T-cell (primary cell): ENCODE data around the gene TACSTD2. TPM values are rescaled to one million over a fixed set of nuclear protein-coding genes. Genes with fewer than 3 reads are reported as not detected.
"Not testable (repeated sequence)": the region's sequence is repeated elsewhere in the genome, so short reads cannot be mapped to it uniquely, and the experiment has no call there.

Source experiments
- ATAC-seq, 4 experiments: fragments of 200-7000 bp in 3 of 4; fragments of 150-1000 bp in 1 of 4; cut with Tn5 transposase; replicated peaks in 1 of 4; 1 replicate in 3 of 4; 2 replicates in 1 of 4; pipeline ENCODE4 v1.10.0; 2021; ENCODE audit warnings: moderate library complexity in 3 of 4, mild to moderate bottlenecking in 2 of 4, moderate number of reproducible peaks in 1 of 4
- CTCF ChIA-PET, 2 donors: fragments of 300-600 bp; sonication (Branson Sonifier 250); formaldehyde crosslinking; loops; one replicate each; lab custom pipeline; 2022; ENCODE audit warnings: antibody characterized with exemption in 2 of 2; lab: Charles Lee
- POLR2A ChIA-PET, 2 donors: fragments of 300-600 bp; sonication (Branson Sonifier 250); formaldehyde crosslinking; loops; one replicate each; lab custom pipeline; 2022; ENCODE audit warnings: antibody characterized with exemption in 2 of 2; lab: Charles Lee
- DNase-seq, 35 experiments: peaks; one replicate each; pipeline versions ENCODE4 v3.0.0 to v3.0.0-alpha.2; 2013 to 2023
- H3K27ac ChIP-seq: one replicate; pipeline ENCODE4 v1.5.1; 2013; ENCODE audit warnings: low read length
- H3K27me3 ChIP-seq, 2 experiments: replicated peaks in 1 of 2; 1 replicate in 1 of 2; 2 replicates in 1 of 2; pipeline versions ENCODE4 v1.6.1 to v1.7.0; 2013; ENCODE audit warnings: low read length in 1 of 2, mixed read lengths in 1 of 2; ENCODE audit not compliant: control insufficient read depth in 2 of 2, insufficient read depth in 2 of 2; ENCODE audit errors: extremely low read depth in 1 of 2
- H3K36me3 ChIP-seq, 2 donors: 1 replicate in 1 of 2; 2 replicates in 1 of 2; pipeline versions ENCODE4 v1.6.1 to v1.7.0; 2013; ENCODE audit warnings: low read length in 1 of 2; ENCODE audit not compliant: control insufficient read depth in 2 of 2, insufficient read depth in 1 of 2; ENCODE audit errors: extremely low read depth in 1 of 2
- H3K4me1 ChIP-seq, 2 experiments: 1 replicate in 1 of 2; 2 replicates in 1 of 2; pipeline versions ENCODE4 v1.6.1 to v1.7.0; 2013; ENCODE audit warnings: low read length in 2 of 2, mixed read lengths in 1 of 2; ENCODE audit not compliant: insufficient read depth in 2 of 2, control insufficient read depth in 1 of 2; ENCODE audit errors: extremely low read depth in 1 of 2
- H3K4me3 ChIP-seq, 2 donors: 1 replicate in 1 of 2; 2 replicates in 1 of 2; pipeline versions ENCODE4 v1.5.1 to v1.7.0; 2013; ENCODE audit warnings: mild to moderate bottlenecking in 2 of 2, low read length in 1 of 2, moderate library complexity in 1 of 2; ENCODE audit not compliant: control insufficient read depth in 1 of 2; ENCODE audit errors: extremely low read depth in 1 of 2
- H3K9me3 ChIP-seq: 2 replicates; pipeline ENCODE4 v1.7.0; 2013
- H3K27ac Mint-ChIP-seq, 2 donors: one replicate each; pipeline ENCODE4 v1.8.0; 2020 to 2021; ENCODE audit warnings: mild to moderate bottlenecking in 2 of 2, mixed read lengths in 2 of 2
- H3K27me3 Mint-ChIP-seq, 2 donors: one replicate each; pipeline ENCODE4 v1.8.0; 2021 to 2022; ENCODE audit warnings: mixed read lengths in 2 of 2
- H3K36me3 Mint-ChIP-seq: one replicate; pipeline ENCODE4 v1.8.0; 2021; ENCODE audit warnings: mixed read lengths
- H3K4me1 Mint-ChIP-seq, 3 donors: one replicate each; pipeline ENCODE4 v1.8.0; 2020 to 2022; ENCODE audit warnings: mixed read lengths in 3 of 3, mild to moderate bottlenecking in 1 of 3
- H3K4me3 Mint-ChIP-seq, 3 donors: one replicate each; pipeline ENCODE4 v1.8.0; 2020 to 2022; ENCODE audit warnings: mild to moderate bottlenecking in 3 of 3, mixed read lengths in 3 of 3, moderate library complexity in 3 of 3
- H3K9me3 Mint-ChIP-seq, 3 donors: one replicate each; pipeline ENCODE4 v1.8.0; 2020 to 2022; ENCODE audit warnings: mixed read lengths in 3 of 3
- WGBS: methylation state at CpG from one replicate; pipeline ENCODE4 v1.1.5; 2013; ENCODE audit warnings: missing lambda C conversion rate; ENCODE audit not compliant: insufficient coverage; 5-methylcytosine and 5-hydroxymethylcytosine counted together
- total RNA-seq, 35 experiments: library from RNA in 6 of 35; stranded (reverse) in 6 of 35; fragments of 120-200 nt in 1 of 35; gene quantifications; one replicate each; pipeline versions ENCODE4 v1.2.1 to v1.2.4 and lab custom pipeline; 2013 to 2026

TACSTD2 gene
- total RNA-seq, 5 donors from 2014 or later (not counting 1 experiment from before 2014, with no cell fraction given) = 0.16 to 0.38 (median 0.25) TPM; not detected in 2

DNA sequence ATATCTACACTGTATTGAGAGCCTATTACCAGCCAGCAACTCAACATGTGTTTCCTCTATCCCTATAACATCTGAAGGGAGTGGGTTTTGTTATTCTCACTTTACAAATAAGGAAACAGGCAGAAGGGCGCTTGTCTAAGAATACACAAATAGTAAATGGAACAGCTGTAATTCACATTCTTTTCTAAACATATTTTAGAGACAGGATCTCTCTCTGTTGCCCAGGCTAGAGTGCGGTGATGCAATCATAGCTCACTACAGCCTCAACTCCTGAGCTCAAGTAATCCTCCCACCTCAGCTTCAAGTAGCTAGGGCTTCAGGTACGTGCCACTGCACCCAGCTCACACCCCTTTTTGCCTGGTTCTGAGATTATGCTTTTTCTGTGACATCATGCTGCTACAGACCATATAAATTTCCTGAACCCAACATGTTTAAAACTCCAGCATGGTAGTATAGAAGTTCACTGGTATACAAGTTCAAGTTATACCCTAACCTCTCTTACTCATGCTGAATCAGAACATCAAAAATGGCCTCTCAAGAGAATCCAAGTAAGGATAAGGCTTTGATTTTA lies 8.6 kb upstream of the TACSTD2 start:
- H3K36me3 Mint-ChIP-seq = no peaks in the 10 kb centered on the region
- CTCF ChIA-PET = no interaction called here
- H3K4me3 Mint-ChIP-seq = no peak overlapping the region
- H3K27me3 Mint-ChIP-seq = peaks cover 15 to 28% of the 10 kb centered on the region in 2 donors
- POLR2A ChIA-PET = interaction anchor here in 1 of 2 donors (0.6 kb wide), 1 partner anchor 1781 kb away, joined by 3 read pairs; no protein-coding TSS in a partner anchor
- Histone ChIP-seq H3K4me1 (no peaks in the 10 kb centered on the region), H3K4me3 (no peak overlapping the region), H3K27me3 (peaks cover 0 to 18% of the 10 kb centered on the region in 2 experiments), H3K27ac (no peak overlapping the region), H3K36me3 (no peaks in the 10 kb centered on the region), H3K9me3 (no peaks in the 10 kb centered on the region)
- 100% methylated on average over 1 of the region's 3 CpGs for WGBS
- H3K4me1 Mint-ChIP-seq = no peaks in the 10 kb centered on the region
- no peak overlapping the region for H3K27ac Mint-ChIP-seq
- no peaks in the 10 kb centered on the region for H3K9me3 Mint-ChIP-seq
- ATAC-seq = no peak
- DNase-seq = no peak

DNA sequence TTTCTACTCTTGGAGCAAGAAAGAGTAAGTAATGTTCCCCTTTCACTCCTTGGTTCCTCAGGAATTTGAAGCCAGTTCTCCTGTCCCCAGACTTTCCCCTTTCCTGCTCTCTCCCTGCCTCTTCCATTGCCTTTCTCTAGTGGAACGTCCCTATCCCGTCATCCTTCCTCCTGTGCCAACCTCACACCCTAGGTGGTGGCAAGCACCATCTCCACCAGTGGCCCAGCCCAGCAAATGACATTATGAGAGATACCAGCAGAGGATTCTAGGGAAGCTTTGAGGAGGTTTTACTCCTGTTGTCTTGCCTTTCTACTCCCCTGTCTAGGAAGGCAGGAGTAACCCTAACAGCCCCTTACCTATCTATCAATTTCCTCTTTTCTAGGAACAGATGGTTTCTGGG lies 8.1 kb upstream of the TACSTD2 start:
- POLR2A ChIA-PET = interaction anchor here in 1 of 2 donors (0.6 kb wide), 1 partner anchor 1781 kb away, joined by 3 read pairs; no protein-coding TSS in a partner anchor
- no CpG with 5 or more reads among the region's 2 CpGs for WGBS
- Mint-ChIP-seq H3K27me3 (peaks cover 17 to 23% of the 10 kb centered on the region in 2 donors), H3K27ac (no peak overlapping the region), H3K9me3 (no peaks in the 10 kb centered on the region), H3K4me3 (no peak overlapping the region), H3K4me1 (no peaks in the 10 kb centered on the region), H3K36me3 (no peaks in the 10 kb centered on the region)
- CTCF ChIA-PET = interaction anchor here in 1 of 2 donors (0.6 kb wide), 1 partner anchor 39 kb away, joined by 3 read pairs; the partner anchor contains the start of gene OMA1
- Histone ChIP-seq H3K36me3 (no peaks in the 10 kb centered on the region), H3K9me3 (no peaks in the 10 kb centered on the region), H3K27ac (no peak overlapping the region), H3K4me1 (no peaks in the 10 kb centered on the region), H3K27me3 (peaks cover 0 to 18% of the 10 kb centered on the region in 2 experiments), H3K4me3 (no peak overlapping the region)
- DNase-seq (no peak), ATAC-seq (no peak)

DNA sequence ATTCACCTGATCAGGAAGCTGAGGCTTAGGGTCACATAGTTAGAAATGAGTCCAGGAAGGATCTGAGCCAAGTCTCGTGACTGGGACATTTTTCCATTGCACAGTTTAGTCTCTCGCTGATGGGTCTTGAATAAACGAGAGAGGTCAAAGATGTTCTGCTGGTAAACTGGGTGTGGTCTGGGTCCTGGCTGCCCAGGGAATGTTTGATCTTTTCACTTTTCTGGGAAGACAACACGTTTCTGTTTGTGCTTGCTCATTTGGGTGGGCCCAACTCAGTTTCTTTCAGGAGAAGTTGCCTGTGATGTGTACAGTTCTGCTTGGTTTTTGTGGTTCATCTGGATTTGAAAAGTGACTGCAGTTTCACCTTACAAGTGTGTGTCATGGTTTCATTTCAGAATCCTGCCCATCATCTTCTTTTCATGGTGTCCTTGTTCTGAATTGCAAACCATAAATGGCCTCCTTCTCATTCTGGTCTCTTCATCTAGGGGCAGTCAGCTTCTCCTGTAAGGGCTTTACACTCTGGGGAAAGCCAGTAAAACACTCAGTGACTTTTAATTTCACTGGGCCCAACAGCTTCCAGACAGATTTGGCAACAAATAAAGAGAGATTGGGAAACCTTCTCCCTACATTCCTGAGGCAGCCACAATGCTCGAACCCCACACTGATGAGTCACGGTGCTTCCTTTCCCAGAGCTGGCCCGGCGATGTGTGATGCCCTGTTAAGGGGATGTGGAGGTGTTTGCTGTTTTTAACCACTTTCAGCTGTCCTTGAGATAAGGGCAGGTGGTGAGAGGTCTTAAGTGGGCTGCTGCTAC lies 7.2 kb upstream of the TACSTD2 start:
- DNase-seq (no peak), ATAC-seq (no peak)
- no peaks in the 10 kb centered on the region for H3K4me1 Mint-ChIP-seq
- Histone ChIP-seq H3K4me1 (no peaks in the 10 kb centered on the region), H3K36me3 (no peaks in the 10 kb centered on the region), H3K27ac (no peak overlapping the region), H3K27me3 (peaks cover 0 to 20% of the 10 kb centered on the region in 2 experiments), H3K4me3 (no peak overlapping the region), H3K9me3 (no peaks in the 10 kb centered on the region)
- POLR2A ChIA-PET = no interaction called here
- CTCF ChIA-PET = interaction anchor here in 1 of 2 donors (0.6 kb wide), 1 partner anchor 38 kb away, joined by 3 read pairs; the partner anchor contains the start of gene OMA1
- no peaks in the 10 kb centered on the region for H3K9me3 Mint-ChIP-seq
- H3K27me3 Mint-ChIP-seq = peaks cover 22 to 25% of the 10 kb centered on the region in 2 donors
- WGBS = 44% methylated on average over 4 of the region's 8 CpGs
- H3K4me3 Mint-ChIP-seq = no peak overlapping the region
- H3K36me3 Mint-ChIP-seq = no peaks in the 10 kb centered on the region
- no peak overlapping the region for H3K27ac Mint-ChIP-seq

DNA sequence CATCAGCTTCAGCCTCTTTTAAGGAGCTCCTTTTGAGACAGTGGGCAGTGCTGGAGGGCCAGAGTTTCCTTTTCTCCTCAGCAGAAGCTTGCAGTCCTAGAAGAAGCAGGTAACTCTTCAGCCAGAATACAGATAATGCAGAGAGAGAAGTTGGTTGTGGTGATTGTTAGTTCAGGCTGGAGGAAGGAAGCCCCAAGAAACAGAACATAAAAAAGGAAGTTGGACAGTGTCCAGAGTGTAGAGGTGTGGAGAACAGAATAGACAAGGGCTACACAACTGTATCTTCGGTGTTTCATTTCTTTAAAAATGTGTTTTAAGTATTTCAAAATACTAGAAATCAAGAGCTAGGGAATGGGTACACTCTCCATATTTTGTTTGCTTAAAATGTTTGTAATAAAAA lies 6.4 kb upstream of the TACSTD2 start:
- Histone ChIP-seq H3K4me3 (no peak overlapping the region), H3K27ac (no peak overlapping the region), H3K36me3 (no peaks in the 10 kb centered on the region), H3K4me1 (no peaks in the 10 kb centered on the region), H3K9me3 (no peaks in the 10 kb centered on the region), H3K27me3 (peaks cover 0 to 14% of the 10 kb centered on the region in 2 experiments)
- H3K4me3 Mint-ChIP-seq = no peak overlapping the region
- H3K27ac Mint-ChIP-seq = no peak overlapping the region
- ChIA-PET POLR2A (no interaction called here), CTCF (no interaction called here)
- no peak for ATAC-seq
- DNase-seq = no peak
- no peaks in the 10 kb centered on the region for H3K9me3 Mint-ChIP-seq
- peaks cover 29% of the 10 kb centered on the region in 2 donors for H3K27me3 Mint-ChIP-seq
- no peaks in the 10 kb centered on the region for H3K36me3 Mint-ChIP-seq
- WGBS = no CpG with 5 or more reads among the region's 1 CpG
- H3K4me1 Mint-ChIP-seq = no peaks in the 10 kb centered on the region

DNA sequence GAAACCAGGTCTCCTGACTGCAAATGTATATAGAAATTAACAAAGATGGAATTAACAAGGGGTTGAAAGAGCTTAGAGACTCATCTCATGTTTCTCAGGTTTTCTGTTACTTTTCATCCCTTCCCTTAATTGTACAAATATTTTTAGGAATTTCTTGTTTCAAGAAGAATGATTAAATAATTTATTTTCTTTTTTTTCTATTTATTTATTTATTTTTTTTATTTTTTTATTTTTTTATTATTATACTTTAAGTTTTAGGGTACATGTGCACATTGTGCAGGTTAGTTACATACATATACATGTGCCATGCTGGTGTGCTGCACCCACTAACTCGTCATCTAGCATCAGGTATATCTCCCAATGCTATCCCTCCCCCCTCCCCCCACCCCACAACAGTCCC lies 5.1 kb upstream of the TACSTD2 start:
- H3K9me3 Mint-ChIP-seq, CTCF ChIA-PET, ATAC-seq, H3K36me3 ChIP-seq, H3K4me3 Mint-ChIP-seq, H3K4me1 Mint-ChIP-seq, H3K9me3 ChIP-seq, H3K27ac Mint-ChIP-seq, H3K4me3 ChIP-seq, H3K4me1 ChIP-seq, POLR2A ChIA-PET, H3K36me3 Mint-ChIP-seq, DNase-seq, H3K27ac ChIP-seq: not testable (repeated sequence)
- peaks cover 40 to 41% of the 10 kb centered on the region in 2 donors for H3K27me3 Mint-ChIP-seq
- no CpG with 5 or more reads among the region's 1 CpG for WGBS
- H3K27me3 ChIP-seq = peaks cover 3 to 11% of the 10 kb centered on the region in 2 experiments

- no peak for DNase-seq
- no peaks in the 10 kb centered on the region for H3K9me3 ChIP-seq
- ChIA-PET POLR2A (no interaction called here), CTCF (no interaction called here)
- H3K27ac ChIP-seq = no peak overlapping the region
- Mint-ChIP-seq H3K9me3 (no peaks in the 10 kb centered on the region), H3K27me3 (peaks cover 35 to 43% of the 10 kb centered on the region in 2 donors), H3K4me3 (no peak overlapping the region), H3K36me3 (no peaks in the 10 kb centered on the region), H3K27ac (no peak overlapping the region), H3K4me1 (peaks cover 6 to 10% (median 9%) of the 10 kb centered on the region in 3 donors)
- no CpG with 5 or more reads among the region's 2 CpGs for WGBS
- no peak overlapping the region for H3K4me3 ChIP-seq
- H3K4me1 ChIP-seq = peaks cover 0 to 4% of the 10 kb centered on the region in 2 experiments
- ATAC-seq = no peak
- no peaks in the 10 kb centered on the region for H3K36me3 ChIP-seq
- peaks cover 3 to 15% of the 10 kb centered on the region in 2 experiments for H3K27me3 ChIP-seq
Measured at GRCh38 chr1:58581641-58582040, 4.6 kb upstream of the TACSTD2 start.
